HG03521 (cell line): ENCODE data around the gene DNASE2.
"Not testable (repeated sequence)": the region's sequence is repeated elsewhere in the genome, so short reads cannot be mapped to it uniquely, and the experiment has no call there.

Experiments
- ATAC-seq: cut with Tn5 transposase; IDR thresholded peaks from one replicate; pipeline ENCODE4 v1.9.1; 2021; ENCODE audit warnings: mild to moderate bottlenecking, moderate library complexity; ENCODE audit not compliant: unreplicated experiment

Gene DNASE2

DNA sequence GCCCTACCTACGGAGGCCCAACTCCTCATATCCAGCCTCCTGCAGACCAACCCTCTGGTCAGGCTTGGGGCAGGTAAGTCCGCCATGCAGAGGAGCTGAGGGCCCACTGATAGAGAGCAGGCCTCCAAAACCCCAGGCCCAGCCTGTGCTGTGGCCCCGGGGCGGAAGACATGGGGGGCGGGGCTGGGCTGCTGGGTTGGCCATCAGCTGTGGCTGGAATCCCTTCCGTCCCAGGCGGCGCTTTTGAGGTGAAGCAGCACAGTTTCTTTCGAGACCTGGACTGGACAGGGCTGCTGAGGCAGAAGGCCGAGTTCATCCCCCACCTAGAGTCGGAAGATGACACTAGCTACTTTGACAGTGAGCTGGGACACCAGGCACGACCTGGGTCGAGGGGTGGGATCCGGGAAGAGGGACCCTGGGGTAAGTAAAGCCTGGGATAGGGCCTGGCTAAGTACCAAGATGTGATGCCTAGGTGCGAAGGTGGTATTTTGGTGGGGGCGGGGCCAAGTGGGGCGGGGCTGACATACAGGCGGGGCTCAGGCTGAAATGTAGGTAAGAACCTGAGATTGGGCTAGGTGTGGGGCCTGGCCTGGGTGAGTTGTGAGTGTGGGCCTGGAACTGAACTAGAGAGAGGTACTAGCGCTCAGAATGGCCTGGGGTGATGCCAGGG is 15.4 kb downstream of the DNASE2 start:
- ATAC-seq = no peak

DNA sequence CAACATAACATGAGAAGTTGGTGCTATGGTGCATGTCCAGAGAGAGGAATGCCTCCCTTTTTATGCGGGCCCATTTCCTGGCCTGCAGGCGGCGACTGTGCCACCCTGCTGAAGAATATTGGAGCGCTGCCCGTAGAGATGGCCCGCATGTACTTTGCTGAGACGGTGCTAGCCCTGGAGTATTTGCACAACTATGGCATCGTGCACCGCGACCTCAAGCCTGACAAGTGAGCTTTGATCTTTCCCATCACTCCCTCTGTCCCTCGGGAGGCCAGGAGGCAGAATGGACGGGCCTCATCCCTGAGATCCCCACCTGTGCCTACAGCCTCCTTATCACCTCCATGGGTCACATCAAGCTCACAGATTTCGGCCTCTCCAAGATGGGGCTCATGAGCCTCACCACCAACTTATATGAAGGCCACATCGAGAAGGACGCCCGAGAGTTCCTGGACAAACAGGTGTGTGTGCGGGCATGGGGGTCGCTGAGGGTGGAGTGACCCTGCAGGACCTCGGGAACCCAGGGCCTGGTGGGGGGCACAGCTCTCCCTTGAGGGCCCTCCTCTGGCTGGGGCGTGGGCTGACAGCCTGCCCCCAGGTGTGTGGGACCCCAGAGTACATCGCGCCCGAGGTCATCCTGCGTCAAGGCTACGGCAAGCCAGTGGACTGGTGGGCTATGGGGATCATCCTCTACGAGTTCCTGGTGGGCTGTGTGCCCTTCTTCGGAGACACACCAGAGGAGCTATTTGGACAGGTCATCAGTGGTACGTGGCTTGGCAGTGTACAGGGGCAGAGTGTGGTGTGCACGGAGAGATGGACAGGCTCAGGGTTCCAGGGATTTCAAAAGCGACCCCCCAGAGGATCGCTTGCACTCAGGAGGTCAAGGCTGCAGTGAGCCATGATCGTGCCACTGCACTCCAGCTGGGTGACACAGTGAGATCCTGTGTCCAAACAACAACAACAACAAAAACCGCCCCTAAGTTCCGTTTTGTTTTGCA is 16.2 kb downstream of the DNASE2 start:
- no peak for ATAC-seq

DNA sequence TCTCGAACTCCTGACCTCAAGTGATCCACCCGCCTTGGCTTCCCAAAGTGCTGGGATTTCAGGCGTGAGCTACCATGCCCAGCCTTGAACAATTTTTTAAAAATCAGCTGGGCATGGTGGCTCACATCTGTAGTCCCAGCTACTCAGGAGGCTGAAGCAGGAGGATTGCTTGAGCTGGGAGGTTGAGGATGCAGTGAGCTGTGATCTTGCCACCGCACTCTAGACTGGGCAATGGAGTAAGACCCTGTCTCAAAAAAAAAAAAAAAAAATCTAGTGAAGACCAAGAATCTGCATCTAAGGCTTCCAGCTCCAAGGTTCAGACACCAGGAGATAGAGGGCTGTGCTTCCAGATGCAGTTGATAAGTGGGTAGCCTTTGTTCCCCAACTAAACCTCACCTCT is 17.1 kb downstream of the DNASE2 start:
- no peak for ATAC-seq

DNA sequence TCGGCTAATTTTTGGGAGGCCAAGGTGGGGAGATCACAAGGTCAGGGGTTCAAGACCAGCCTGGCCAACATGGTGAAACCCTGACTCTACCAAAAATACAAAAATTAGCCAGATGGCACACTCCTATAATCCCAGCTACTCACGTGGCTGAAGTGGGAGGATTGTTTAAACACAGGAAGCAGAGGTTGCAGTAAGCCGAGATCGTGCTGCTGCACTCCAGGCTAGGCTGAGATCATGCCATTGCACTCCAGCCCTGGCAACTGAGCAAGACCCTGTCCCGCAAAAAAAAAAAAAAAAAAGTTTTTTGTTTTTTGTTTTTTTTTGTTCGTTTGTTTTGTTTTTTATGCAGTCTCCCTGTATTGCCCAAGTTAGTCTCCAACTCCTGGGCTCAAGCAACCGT is 21.7 kb downstream of the DNASE2 start:
- ATAC-seq = no peak

DNA sequence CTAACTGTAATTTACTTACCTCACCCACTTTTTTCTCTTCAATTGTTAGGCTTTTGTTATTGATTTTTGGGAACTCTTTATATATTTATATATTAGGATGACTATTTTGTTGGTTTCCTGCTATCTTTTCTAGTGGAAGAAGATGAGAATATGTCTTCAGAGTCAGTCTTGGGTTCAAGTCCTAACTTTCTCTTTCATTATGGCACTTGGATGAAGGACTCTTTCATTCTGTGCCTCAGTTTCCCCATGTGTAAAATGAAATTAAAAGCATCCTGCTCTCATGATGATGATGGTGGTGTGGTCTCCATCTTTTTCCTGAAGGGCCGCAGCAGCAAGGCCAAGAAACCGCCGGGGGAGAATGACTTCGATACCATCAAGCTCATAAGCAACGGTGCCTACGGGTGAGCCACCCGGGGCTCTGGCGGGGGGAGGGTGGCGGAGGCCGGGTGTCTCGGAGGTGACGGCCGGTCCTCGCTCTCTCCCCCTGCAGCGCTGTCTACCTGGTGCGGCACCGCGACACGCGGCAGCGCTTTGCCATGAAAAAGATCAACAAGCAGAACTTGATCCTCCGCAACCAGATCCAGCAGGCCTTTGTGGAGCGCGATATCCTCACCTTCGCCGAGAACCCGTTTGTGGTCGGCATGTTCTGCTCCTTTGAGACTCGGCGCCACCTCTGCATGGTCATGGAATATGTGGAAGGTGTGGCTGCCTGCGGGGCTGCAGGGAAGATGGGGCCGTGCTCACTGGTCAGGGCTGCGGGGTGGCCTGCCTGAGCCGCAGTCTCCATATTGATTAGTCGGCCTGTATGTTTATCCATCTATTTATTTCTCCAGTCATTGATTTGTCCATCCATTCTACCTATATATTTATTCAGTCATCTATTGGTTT is 23.0 kb downstream of the DNASE2 start:
- ATAC-seq = no peak

DNA sequence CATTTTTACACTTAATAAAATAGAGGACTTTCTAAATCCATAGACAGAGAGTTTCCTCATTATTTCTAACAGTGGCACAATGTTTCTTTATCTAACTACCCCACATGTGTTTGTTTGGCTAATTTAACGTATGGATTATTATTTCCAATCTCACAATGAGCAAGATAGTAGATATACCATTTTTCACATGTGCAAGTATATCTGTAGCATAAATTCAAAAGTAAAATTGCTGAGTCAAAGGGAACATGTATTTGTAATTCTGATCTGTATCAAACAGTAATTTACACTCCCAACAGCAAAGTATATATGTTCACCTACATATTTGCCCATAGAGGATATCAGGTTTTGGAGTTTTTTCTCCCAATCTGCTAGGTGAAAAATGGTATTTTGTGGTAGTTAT is 24.6 kb downstream of the DNASE2 start:
- no peak for ATAC-seq

DNA sequence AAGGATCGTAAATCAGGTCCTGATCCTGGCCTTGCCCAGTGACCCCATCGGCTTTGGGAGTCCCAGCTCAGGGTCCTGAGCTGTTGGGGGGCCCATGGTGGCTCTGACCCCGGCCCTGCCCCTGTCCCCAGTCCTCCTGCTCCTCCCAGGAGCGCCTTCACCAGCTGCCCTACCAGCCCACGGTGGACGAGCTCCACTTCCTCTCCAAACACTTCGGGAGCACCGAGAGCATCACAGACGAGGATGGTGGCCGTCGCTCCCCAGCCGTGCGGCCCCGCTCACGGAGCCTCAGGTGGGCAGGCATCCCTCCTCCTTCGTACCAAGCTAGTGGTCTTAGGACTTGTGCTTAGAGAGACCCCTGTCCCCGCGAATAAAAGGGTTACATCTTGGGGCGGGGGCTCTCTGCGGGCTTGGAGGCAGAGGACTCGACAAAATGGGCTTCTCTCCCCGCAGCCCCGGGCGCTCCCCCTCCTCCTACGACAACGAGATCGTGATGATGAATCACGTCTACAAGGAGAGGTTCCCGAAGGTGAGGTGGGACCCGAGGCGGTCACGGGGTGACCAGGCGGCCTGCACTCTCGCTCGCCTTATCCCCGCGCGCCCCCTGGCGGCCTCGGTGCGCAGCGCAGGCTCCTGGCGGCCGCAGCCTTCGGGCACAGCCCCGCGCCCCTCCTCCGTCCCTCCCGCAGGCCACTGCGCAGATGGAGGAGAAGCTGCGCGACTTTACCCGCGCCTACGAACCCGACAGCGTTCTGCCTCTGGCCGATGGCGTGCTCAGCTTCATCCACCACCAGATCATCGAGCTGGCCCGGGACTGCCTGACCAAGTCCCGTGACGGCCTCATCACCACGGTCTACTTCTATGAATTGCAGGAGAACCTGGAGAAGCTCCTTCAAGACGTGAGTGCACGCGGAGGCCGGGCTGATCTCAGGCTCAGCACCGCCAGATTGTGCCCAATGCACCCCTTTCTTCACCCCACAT is 33.8 kb downstream of the DNASE2 start:
- no peak for ATAC-seq

DNA sequence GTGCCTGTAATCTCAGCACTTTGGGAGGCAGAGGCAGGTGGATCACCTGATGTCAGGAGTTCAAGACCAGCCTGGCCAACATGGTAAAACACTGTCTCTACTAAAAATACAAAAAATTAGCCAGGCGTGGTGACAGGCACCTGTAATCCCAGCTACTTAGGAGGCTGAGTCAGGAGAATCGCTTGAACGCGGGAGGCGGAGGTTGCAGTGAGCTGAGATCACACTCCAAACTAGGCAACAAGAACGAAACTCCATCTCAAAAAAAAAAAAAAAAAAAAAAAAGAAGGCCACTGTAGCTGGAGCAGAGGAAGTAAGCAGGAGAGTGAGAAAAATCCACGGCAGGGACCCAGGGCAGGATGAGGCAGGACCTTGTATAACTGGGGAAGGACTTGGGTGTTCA is 34.6 kb downstream of the DNASE2 start:
- ATAC-seq = not testable (repeated sequence)

DNA sequence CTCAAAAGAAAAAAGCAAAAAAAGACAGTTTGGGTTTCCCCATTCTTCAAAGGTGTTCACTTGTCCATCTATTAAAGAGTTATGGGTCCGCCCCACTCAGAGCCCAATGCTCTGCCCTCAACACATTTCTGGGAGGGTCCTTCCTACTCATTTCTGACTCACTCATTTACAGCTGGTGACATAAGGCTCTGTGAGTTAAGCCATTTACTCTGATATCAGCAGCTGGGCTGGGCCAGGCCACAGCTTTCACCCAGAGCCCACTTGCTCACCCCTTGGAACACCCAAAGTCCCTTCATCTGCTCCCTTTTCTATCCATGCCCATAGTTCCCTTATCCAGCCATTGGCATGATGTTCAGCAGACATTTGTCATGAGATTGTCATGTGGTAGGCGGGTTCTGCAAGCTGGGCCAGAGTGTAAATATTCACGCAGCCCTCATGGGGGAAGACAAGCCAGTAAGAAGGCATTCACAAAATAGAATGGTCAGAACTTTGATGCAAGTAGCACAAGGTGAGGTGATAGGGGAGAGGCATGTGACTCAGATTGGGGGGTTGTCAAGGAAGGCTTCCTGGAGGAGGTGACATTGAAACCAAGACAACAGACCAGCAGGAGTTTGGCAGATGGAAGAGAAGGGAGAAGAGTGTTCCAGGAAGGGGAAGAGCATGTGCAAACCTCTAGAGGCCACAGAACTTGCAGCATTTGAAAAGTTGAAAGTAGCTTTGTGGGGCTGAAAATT is 37.1 kb downstream of the DNASE2 start:
- no peak for ATAC-seq

DNA sequence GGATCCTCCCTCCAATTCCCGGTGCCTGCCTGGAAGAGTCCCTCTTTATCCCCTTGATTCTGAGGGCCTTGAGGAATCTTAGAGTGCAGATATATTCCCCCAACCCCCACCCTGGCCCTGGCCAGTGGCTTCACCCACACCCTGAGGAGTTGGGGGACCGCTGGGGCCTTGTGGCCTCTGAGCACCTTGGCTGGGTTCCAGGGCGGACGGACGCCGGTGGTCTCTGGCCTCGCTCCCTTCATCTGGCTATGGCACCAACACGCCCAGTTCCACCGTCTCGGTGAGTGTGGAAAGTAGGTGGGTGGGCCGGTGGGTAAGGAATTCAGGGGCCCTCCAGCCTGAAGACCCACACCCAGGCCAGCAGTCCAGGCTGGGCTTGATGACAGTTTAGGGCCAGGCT is 37.9 kb downstream of the DNASE2 start:
- ATAC-seq = no peak

DNA sequence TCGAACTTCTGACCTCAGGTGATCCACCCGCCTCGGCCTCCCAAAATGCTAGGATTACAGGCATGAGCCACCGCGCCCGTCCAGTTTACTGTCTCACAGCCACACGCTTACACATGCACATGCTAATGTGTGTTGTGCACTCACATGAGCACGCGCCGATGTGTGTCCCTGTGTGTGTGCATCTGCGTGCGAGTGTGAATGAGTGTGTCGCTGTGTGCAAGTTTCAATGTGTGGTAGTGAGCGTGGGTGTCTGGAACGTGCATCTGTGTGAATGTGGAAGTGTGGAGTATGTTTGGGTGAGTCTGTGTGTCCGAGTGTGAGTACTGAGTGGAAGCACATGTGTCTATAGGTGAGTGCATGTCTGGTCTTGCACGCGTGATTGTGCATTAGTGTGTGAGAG is 38.7 kb downstream of the DNASE2 start:
- no peak for ATAC-seq

DNA sequence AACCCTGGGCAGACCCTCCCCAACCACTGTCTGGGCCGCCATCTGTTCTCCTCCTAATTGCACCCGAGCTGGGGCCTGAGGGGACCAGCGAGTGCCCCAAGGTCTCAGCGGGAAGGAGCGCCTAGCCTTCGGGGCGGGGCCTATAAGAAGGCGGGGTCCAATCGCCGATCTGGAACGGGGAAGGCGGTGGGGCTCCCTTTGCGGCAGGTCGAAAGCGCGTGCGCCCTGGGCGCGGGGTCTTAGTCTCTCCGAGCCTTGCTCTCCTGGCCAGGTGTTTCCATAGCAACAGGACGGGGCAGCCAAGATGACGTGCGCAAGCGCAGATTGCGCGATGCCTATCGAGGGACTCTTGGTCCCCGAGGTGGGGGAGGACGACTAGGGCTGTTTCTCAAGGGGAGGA is 40.2 kb downstream of the DNASE2 start:
- no peak for ATAC-seq

DNA sequence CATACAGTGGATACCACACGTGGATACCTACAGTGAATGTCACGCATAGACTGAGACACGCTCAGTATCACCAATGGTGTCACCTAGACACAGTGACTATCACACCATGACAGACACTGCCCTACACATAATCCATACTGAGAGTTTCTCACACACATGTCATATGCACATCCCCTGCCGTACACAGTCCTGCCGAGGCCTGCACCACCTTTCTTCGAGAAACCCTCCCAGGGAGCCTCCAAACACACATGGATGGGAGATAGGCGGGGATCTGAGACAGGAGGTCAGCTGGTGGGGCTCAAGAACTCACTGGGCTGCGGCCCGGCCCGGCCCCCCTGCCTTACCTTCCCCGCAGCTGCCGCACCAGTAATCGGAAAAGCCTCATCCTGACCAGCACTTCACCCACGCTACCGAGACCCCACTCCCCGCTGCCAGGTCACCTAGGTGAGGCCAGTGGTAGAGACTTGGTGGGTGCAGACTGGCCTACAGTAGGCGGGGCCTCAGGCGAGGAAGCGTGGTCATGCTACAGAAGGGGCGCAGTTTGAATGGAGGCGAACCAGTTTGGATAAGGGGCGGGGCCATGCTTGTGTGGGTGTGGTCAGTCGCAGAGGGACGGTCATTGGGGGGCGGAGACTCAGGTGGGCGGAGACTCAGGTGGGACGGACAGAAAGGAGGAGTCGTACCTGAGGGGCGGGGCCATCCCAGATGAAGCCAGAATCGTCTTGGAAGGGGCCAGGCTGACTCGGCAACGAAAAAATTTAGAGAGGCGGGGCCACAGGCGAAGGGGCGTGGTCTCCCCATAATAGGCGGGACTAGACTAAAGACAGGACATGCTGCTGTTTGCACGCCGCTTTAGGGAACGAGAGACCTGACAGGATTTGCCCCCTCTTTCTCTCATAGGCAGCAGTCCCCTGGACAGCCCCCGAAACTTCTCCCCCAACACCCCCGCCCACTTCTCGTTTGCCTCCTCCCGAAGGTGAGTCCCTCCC is 40.9 kb downstream of the DNASE2 start:
- ATAC-seq = no peak

DNA sequence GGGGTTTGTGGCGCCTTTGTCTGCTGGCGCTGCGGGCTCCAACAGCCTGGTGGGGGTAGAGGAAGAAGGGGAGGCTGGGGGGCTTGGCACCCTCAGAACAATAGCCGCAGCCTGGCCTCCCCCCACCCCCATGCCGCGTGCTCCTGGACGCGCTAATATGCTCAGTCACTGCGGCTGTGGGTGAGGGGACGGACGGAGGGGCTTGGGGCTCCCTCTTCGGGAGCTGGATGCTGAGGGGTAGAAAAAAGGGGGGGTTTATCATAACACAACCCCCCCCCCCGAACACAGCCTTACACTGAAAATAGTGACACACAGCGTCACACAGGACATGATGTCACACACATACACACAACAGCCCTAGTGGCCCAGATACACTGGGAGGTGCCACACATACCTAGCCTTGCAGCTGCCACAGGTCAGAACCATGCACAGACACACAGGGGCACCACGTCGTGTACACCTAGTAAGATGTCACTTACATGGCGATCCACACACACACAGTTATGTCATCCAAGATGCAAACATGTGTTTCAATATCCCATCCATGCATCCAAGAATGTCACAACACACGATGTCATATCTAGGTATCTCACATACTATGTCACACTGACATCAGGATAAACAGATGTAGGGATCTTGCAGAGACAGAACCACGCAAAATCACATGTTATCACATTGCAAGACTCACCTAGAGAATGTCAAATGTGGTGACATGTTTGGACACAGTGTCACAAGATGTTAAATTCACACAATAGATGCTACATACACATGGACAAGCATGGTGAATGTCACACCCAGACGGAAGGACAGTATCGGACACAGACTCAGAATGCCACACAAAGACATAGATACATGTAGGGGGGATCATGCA is 42.1 kb downstream of the DNASE2 start:
- ATAC-seq = no peak

DNA sequence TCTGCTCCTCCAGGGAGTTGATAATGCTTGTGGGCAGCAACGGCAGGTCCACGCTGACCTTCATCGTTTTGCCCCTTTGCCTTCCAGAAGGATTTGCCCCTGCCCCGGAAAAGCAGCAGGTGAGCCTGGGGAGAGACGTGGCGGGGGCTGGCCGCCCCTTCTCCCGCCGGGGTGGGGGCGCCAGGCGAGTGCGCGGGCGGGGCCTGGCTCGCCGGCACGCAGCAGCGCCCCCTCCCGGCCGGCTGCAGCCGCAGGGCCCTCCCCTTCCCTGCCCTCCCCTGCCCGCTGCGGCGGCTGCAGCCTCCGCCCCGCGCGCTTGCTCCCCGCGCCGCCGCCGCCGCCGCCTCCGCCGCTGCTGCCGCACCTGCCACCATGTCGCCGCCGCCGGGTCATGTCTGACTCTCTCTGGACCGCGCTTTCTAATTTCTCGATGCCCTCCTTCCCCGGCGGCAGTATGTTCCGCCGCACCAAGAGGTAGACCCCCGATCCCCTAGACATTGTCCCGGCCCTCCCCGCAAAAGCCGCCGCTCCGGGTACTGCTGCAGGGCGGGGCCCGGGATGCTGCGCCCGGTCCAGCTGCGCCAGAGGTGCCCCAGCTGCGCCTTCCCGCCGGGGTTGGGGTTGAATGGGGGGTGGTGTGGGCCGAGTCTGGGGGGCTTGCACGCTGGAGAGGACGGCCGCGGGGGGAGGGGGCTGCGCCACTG is 42.9 kb downstream of the DNASE2 start, which contains the start of gene MAST1:
TSS of gene MAST1 (plus strand) at position 334 of the 704 bp plus-strand sequence. CDS start at position 392, 58 bp downstream.
- ATAC-seq = no peak

DNA sequence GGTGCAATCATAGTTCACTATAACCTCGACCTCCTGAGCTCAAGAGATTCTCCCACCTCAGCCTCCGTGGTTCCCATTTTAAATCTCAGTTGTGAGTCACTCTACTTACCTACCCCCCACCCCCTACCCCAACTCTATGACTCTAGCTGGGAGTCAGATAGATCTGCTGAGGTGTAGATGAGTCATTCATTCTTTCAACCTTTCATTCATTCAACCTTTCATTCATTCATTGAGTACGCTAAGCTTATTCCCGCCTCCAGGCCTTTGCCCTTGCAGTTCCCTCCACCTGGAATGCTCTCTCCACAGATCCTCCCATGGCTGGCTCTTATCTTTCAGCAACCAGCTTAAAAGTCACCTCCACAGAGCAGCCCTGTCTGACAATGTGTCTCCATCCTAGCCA is 44.0 kb downstream of the DNASE2 start:
- ATAC-seq = no peak

DNA sequence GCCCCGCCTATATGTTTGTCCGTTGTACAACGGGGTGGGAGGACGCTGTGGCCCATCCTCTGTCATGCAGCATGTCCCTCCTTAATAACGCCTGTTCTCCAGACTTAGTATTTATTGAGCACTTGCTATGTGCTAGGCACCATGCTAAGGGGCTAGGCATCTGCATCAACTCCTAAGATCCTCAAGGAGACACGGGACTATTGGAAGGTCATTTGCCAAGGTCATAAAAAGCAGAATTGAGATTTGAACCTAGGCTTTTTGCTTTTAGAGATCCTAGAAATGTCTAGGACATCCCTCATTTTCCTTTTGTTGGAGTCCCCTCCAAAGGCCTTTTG is 44.8 kb downstream of the DNASE2 start:
- no peak for ATAC-seq
